Posterior vena cava (tissue), 2 donors: Measurements from ENCODE around the gene BSPH1. TPM values are rescaled to one million over a fixed set of nuclear protein-coding genes. Genes with fewer than 3 reads are reported as not detected.
"Not testable (repeated sequence)": the region's sequence is repeated elsewhere in the genome, so short reads cannot be mapped to it uniquely, and the experiment has no call there.

Experiments used
- DNase-seq: peaks from one replicate; pipeline ENCODE4 v3.0.0-alpha.2; 2020; ENCODE audit warnings: low spot score
- intact Hi-C, 2 donors: fragments of 100-400 bp; cut with DNase I; formaldehyde crosslinking; loops; one replicate each; pipeline versions ENCODE4 v1.14.1 to v1.14.2; 2022 to 2023
- total RNA-seq, 2 donors: library from RNA; stranded (reverse); fragmentation: NEBNext Ultra II Directional; extraction: Animal tissue kit (Norgen Biotek cat#: 25700); gene quantifications; one replicate each; pipeline ENCODE4 v1.2.1, GENCODE V29; 2021
- donor health status: DM: yes; HTN: yes; CAD: no.
- donor health status: DM: yes; HTN: yes; CAD: no.

The BSPH1 gene
- total RNA-seq, 2 donors from 2014 or later, result not detected

GRCh38 chr19:47949852-47950521 lies 42.0 kb downstream of the BSPH1 start:
- peak; percentile 89 for DNase-seq

GRCh38 chr19:47928581-47928980 lies 63.4 kb downstream of the BSPH1 start:
- DNase-seq, intact Hi-C loops: not testable (repeated sequence)

More at GRCh38 chr19:47949852-47950521, 42.0 kb downstream of the BSPH1 start:
- intact Hi-C loops, result not testable (repeated sequence)

- DNase-seq, intact Hi-C loops: not testable (repeated sequence)
These were observed 71.9 kb downstream of the BSPH1 start for GRCh38 chr19:47920107-47920506.

Other genes starting within 250 kb of the BSPH1 start
- gene NOP53, start 246.6 kb downstream of the BSPH1 start, total RNA-seq, result 100 to 1,000 TPM; 184 to 201 TPM
- gene SELENOW, start 213.5 kb downstream of the BSPH1 start, total RNA-seq, result 100 to 1,000 TPM; 404 to 512 TPM
- not detected for gene TPRX1, start 187.6 kb downstream of the BSPH1 start, total RNA-seq
- gene CRX, start 170.2 kb downstream of the BSPH1 start, total RNA-seq, result not detected
- gene TPRX2, start 132.9 kb downstream of the BSPH1 start, total RNA-seq, result not detected
- not detected for gene SULT2A1, start 105.9 kb downstream of the BSPH1 start, total RNA-seq
- not detected for gene ELSPBP1, start 2.5 kb upstream of the BSPH1 start, total RNA-seq
- not detected for gene CABP5, start 51.9 kb upstream of the BSPH1 start, total RNA-seq
- gene PLA2G4C, start 118.6 kb upstream of the BSPH1 start, total RNA-seq, result 10 to 100 TPM; 13.7 to 20.2 TPM
- 1 to 10 TPM; 4.8 to 5.9 TPM for gene LIG1, start 178.2 kb upstream of the BSPH1 start, total RNA-seq
- gene ZSWIM9, start 178.5 kb upstream of the BSPH1 start, total RNA-seq, result 1 to 10 TPM; 6.1 to 8.6 TPM